Transverse colon (tissue), 4 donors: ENCODE data around the gene ZDHHC23. TPM values are rescaled to one million over a fixed set of nuclear protein-coding genes. Genes with fewer than 3 reads are reported as not detected.

ENCODE experiments used
- DNase-seq: peaks from one replicate; pipeline ENCODE4 v3.0.0-alpha.2; 2019
- H3K27ac ChIP-seq, 4 donors: fragments of 200-600 bp; sonication (generic); 2 replicates each; pipeline ENCODE4 v1.5.1; 2016 to 2018; ENCODE audit warnings: inconsistent platforms in 4 of 4
- H3K27me3 ChIP-seq: fragments of 200-600 bp; sonication (generic); 2 replicates; pipeline ENCODE4 v1.5.1; 2017; ENCODE audit warnings: inconsistent platforms
- H3K36me3 ChIP-seq, 4 donors: fragments of 200-600 bp; sonication (generic); 2 replicates each; pipeline ENCODE4 v1.5.1; 2017 to 2019; ENCODE audit warnings: inconsistent platforms in 4 of 4
- H3K4me1 ChIP-seq, 4 donors: fragments of 200-600 bp; sonication (generic); 2 replicates each; pipeline ENCODE4 v1.5.1; 2017 to 2020; ENCODE audit warnings: inconsistent platforms in 4 of 4
- H3K4me3 ChIP-seq, 4 donors: fragments of 200-600 bp; sonication (generic); 1 replicate in 1 of 4; 2 replicates in 3 of 4; pipeline versions ENCODE4 v1.5.1 to v1.6.1; 2017 to 2019; ENCODE audit warnings: inconsistent platforms in 4 of 4
- H3K9me3 ChIP-seq, 2 donors: fragments of 200-600 bp; sonication (generic); 2 replicates each; pipeline ENCODE4 v1.5.1; 2017 to 2019; ENCODE audit warnings: inconsistent platforms in 2 of 2
- EP300 ChIP-seq: sonication (generic); formaldehyde crosslinking; IDR thresholded peaks from one replicate; pipeline ENCODE4 v1.6.1; 2017; ENCODE audit warnings: antibody characterized with exemption, low read depth
- POLR2A ChIP-seq: fragments of 450-650 bp; IDR thresholded peaks from one replicate; pipeline ENCODE4 v1.6.1; 2016; ENCODE audit warnings: antibody characterized with exemption, mild to moderate bottlenecking, moderate library complexity
- POLR2AphosphoS5 ChIP-seq, 3 donors: sonication (generic); formaldehyde crosslinking; IDR thresholded peaks; one replicate each; pipeline ENCODE4 v1.6.1; 2016; ENCODE audit warnings: antibody characterized with exemption in 3 of 3
- WGBS, 2 donors: methylation state at CpG; one replicate each; pipeline ENCODE4 v1.1.5; 2018; ENCODE audit warnings: low coverage in 1 of 2; 5-methylcytosine and 5-hydroxymethylcytosine counted together
- in situ Hi-C, 4 donors: fragments of 200-750 bp; cut with MboI; loops; one replicate each; pipeline versions ENCODE4 v1.15.0 to v1.15.1; 2017; ENCODE audit warnings: low sequenced_read_pairs in 3 of 4, low pct_ligation_motif_present in 1 of 4, low pct_unique_long_range_greater_than_20kb in 1 of 4
- intact Hi-C: fragments of 100-400 bp; cut with DNase I; formaldehyde crosslinking; loops from one replicate; pipeline ENCODE4 v1.15.1; 2023; ENCODE audit warnings: low total_unique reads
- total RNA-seq, 4 donors: library from RNA; depleted of rRNA; stranded (reverse); fragments of >200 nt; gene quantifications; one replicate each; pipeline ENCODE4 v1.1.0, GENCODE V29; 2016
- TF ChIP-seq, protein P1 (sequence below), 5 experiments: fragments of 200-600 bp in 3 of 5; fragments of 450-650 bp in 2 of 5; sonication (generic) in 3 of 5; IDR thresholded peaks; 1 replicate in 2 of 5; 2 replicates in 3 of 5; pipeline ENCODE4 v1.5.1; 2016 to 2017; ENCODE audit warnings: antibody characterized with exemption in 5 of 5, inconsistent platforms in 3 of 5, mild to moderate bottlenecking in 2 of 5, moderate library complexity in 1 of 5

The ZDHHC23 gene, protein sequence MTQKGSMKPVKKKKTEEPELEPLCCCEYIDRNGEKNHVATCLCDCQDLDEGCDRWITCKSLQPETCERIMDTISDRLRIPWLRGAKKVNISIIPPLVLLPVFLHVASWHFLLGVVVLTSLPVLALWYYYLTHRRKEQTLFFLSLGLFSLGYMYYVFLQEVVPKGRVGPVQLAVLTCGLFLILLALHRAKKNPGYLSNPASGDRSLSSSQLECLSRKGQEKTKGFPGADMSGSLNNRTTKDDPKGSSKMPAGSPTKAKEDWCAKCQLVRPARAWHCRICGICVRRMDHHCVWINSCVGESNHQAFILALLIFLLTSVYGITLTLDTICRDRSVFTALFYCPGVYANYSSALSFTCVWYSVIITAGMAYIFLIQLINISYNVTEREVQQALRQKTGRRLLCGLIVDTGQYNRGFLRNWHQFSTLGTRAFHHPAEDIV
- total RNA-seq: 10 to 100 TPM; 22.1 to 52.8 (median 42.6) TPM

DNA sequence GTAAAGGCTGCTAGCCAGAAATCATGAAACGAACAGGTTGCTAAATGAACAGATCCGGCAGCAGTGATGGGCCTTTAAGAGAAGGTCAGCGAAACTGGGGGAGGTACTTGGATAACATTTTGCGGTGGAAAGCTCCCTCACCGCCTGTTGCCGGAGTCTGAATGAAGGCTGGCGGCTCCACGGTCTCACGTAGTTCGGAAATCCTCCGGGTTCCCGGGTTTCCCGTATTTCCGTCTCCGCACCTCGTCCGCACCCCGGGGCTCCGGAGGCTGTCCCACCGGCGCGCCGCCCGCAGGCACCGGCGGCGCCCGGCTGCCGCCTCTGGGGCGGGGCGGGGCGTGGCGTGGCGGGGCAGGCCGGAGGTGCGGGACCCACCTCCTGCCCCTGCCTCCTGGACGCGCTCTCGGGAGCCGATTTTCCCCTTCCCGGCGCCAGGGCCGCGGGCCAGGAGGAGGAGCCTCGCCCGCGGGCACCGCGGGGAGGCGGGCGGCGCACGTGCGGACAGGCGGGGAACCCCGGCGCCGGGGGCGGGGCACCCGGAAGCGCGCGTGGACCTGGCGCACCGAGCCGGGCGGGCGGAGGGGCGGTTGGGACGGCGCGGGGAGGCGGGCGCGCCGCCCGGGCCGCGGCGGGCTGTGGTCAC, at the start of gene ZDHHC23:
Gene ZDHHC23 (plus strand): TSS at position 642 of the 643 bp plus-strand sequence. CDS start 790 bp downstream, outside the sequence.
- no peak for TF ChIP-seq POLR2AphosphoS5 (IDR thresholded peaks at IDR 0.05)
- TF ChIP-seq POLR2A: peak; percentile 37
- peaks cover 0 to 20% (median 11%) of the 10 kb centered on the region in 4 donors for H3K4me1 ChIP-seq
- 1 to 2% methylated on average over 5 to 68 of the region's 80 CpGs for WGBS, 2 donors
- in situ Hi-C loops (no loop called here), intact Hi-C loops (no loop called here)
- H3K4me3 ChIP-seq: peak within 1 kb of the TSS; percentile 57 to 87 (median 82)
- DNase-seq: peak; percentile 91
- no peaks in the 10 kb centered on the region for H3K27me3 ChIP-seq
- peak within 1 kb of the TSS; percentile 81 to 89 (median 85) for H3K27ac ChIP-seq
- H3K9me3 ChIP-seq: no peaks in the 10 kb centered on the region
- no peaks in the 10 kb centered on the region for H3K36me3 ChIP-seq

DNA sequence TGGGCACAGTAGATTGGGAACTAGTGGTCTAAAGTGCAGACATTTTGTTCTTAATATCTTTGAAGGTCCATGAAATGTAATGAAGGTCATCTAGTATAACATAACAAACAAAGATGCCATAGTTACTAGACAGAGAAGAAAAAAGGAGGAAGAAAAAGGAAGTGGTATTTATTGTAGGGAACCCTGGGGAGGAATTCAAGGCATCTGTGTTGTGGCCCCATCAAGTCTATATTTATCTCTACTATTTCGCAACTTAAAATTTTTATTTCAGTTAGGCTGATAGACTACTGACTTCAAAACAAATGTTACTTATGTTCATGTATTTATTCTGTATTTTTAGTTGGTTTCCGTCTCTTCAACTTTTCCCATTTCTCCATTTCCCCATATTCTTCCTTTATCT, 48.9 kb upstream of the ZDHHC23 start:
- Histone ChIP-seq H3K27me3 (no peaks in the 10 kb centered on the region), H3K36me3 (no peaks in the 10 kb centered on the region), H3K4me3 (peak overlapping the region in 2 of 4 donors; percentile 2 to 34), H3K27ac (no peak overlapping the region), H3K9me3 (no peaks in the 10 kb centered on the region), H3K4me1 (peaks cover 0 to 10% (median 0%) of the 10 kb centered on the region in 4 donors)
- no peak for DNase-seq
- intact Hi-C loops: no loop called here
- WGBS, 2 donors: 74 to 81% methylated on average over 2 of the region's 2 CpGs
- no peak for TF ChIP-seq EP300
- no peak for TF ChIP-seq POLR2AphosphoS5 (IDR thresholded peaks at IDR 0.05)
- TF ChIP-seq POLR2A: no peak
- TF ChIP-seq, protein P1, sequence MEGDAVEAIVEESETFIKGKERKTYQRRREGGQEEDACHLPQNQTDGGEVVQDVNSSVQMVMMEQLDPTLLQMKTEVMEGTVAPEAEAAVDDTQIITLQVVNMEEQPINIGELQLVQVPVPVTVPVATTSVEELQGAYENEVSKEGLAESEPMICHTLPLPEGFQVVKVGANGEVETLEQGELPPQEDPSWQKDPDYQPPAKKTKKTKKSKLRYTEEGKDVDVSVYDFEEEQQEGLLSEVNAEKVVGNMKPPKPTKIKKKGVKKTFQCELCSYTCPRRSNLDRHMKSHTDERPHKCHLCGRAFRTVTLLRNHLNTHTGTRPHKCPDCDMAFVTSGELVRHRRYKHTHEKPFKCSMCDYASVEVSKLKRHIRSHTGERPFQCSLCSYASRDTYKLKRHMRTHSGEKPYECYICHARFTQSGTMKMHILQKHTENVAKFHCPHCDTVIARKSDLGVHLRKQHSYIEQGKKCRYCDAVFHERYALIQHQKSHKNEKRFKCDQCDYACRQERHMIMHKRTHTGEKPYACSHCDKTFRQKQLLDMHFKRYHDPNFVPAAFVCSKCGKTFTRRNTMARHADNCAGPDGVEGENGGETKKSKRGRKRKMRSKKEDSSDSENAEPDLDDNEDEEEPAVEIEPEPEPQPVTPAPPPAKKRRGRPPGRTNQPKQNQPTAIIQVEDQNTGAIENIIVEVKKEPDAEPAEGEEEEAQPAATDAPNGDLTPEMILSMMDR (IDR thresholded peaks at IDR 0.05): no peak
- in situ Hi-C loops: no loop called here

DNA sequence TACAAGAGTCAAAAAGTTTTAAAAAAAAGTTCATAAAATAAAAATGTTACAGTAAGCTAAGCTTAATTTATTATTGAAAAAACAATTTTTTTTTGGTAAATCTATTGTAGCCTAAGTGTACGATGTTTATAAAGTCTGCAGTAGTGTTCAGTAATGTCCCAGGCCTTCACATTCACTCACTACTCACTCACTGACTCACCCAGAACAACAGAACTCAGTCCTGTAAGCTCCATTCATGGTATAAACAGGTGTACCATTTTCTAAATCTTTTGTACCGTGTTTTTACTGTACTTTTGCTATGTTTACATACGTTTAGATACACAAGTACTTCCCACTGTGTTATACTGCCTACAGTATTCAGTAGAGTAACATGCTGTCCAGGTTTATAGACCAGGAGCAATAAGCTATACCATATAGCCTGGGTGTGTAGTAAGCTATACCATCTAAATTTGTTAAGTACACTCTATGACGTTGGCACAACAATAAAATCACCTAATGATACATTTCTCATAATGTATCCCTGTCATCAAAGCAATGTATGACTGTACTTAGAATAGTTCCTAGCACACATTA, 41.2 kb upstream of the ZDHHC23 start:
- Histone ChIP-seq H3K4me3 (no peak overlapping the region), H3K36me3 (no peaks in the 10 kb centered on the region), H3K4me1 (no peaks in the 10 kb centered on the region), H3K27ac (peak overlapping the region; percentile 9 to 63 (median 48)), H3K27me3 (no peaks in the 10 kb centered on the region), H3K9me3 (peaks cover 0 to 5% of the 10 kb centered on the region in 2 donors)
- TF ChIP-seq POLR2AphosphoS5 (IDR thresholded peaks at IDR 0.05): peak in 1 of 3 donors; percentile 38
- TF ChIP-seq, protein P1 (IDR thresholded peaks at IDR 0.05): no peak
- TF ChIP-seq POLR2A: no peak
- TF ChIP-seq EP300: no peak
- no peak for DNase-seq
- in situ Hi-C loops (no loop called here), intact Hi-C loops (no loop called here)
- 59 to 62% methylated on average over 3 to 4 of the region's 4 CpGs for WGBS, 2 donors

DNA sequence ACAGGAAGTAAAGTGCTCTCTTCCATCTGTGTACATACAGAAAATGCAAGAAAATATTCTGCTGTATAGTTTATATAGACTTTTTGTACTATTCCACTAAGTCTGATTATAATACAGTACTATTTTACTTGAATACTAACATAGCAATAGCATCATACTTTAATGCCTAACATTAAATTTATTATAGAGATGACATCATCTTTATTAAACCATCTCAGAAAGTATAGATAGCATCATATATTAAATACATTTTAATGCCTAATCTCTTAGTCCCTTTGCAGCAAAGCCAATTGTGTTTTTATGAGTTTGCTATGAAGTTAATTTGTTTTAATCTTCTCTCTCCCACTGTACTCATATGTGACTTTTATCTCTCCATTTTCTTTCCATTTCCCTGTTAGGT, 39.7 kb upstream of the ZDHHC23 start:
- no peak overlapping the region for H3K4me3 ChIP-seq
- no peak overlapping the region for H3K27ac ChIP-seq
- H3K9me3 ChIP-seq: peaks cover 0 to 5% of the 10 kb centered on the region in 2 donors
- TF ChIP-seq EP300 (no peak), POLR2A (no peak), POLR2AphosphoS5 (IDR thresholded peaks at IDR 0.05) (no peak)
- TF ChIP-seq, protein P1 (IDR thresholded peaks at IDR 0.05): no peak
- intact Hi-C loops (no loop called here), in situ Hi-C loops (no loop called here)
- H3K36me3 ChIP-seq: no peaks in the 10 kb centered on the region
- no peak for DNase-seq
- peaks cover 0 to 5% (median 2%) of the 10 kb centered on the region in 4 donors for H3K4me1 ChIP-seq
- H3K27me3 ChIP-seq: no peaks in the 10 kb centered on the region
